ENCODE measurements around the gene ATP1B3.
A peak's percentile ranks its signal among the peaks of the same experiment; 100 is the strongest.

ATP1B3 gene

DNA sequence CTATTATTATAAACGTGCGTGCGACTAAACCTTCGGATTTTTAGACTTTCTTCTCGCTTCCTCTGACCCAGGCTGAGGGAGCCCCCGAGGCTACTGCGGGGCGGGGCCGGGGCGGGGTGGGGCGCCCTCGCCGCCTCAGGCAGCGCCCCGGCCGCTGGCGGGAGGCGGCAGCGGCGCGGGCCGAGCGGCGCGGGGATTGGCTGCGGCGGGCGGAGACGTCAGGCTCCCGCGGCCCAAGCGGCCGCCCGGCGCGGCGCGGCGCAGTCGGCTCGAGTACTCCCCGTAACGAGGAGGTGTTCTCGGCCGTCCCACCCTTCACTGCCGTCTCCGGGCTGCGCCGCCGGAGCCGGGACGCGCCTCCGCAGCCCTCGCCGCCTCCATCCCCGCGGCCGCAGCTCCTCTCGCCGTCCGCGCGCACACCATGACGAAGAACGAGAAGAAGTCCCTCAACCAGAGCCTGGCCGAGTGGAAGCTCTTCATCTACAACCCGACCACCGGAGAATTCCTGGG lies at the start of gene ATP1B3:
ATP1B3 (plus strand) TSS at position 263 of the 510 bp plus-strand sequence; CDS start at position 422, 159 bp downstream.
- peak within 1 kb of the TSS; percentile 88 for H3K4me3 ChIP-seq (ENCODE audit: low read depth, low read length)
- CTCF ChIA-PET: interaction anchor here (0.8 kb wide), 1 partner anchor 30 kb away, joined by 4 read pairs; no protein-coding TSS in a partner anchor
- POLR2A ChIA-PET: interaction anchor here (1.0 to 1.3 kb wide), 2 partner anchors 17 to 27 kb away, joined by 3 to 8 read pairs; no protein-coding TSS in a partner anchor
- H3K36me3 ChIP-seq (ENCODE audit: control insufficient read depth in 2 of 2, insufficient read depth in 1 of 2, low read length in 2 of 2): peaks cover 0 to under 1% of the 10 kb centered on the region in 2 experiments; a peak in 1 of 3 replicates
- no peaks in the 10 kb centered on the region for H3K9me3 ChIP-seq (ENCODE audit: control insufficient read depth, insufficient read depth, low read depth, low read length)
- peak within 1 kb of the TSS; percentile 85 for H3K27ac ChIP-seq (ENCODE audit: extremely low read depth, low read depth, low read length)
- no peaks in the 10 kb centered on the region for H3K4me1 ChIP-seq (ENCODE audit: control insufficient read depth, insufficient read depth, low read length)
- TF ChIP-seq, protein P1, sequence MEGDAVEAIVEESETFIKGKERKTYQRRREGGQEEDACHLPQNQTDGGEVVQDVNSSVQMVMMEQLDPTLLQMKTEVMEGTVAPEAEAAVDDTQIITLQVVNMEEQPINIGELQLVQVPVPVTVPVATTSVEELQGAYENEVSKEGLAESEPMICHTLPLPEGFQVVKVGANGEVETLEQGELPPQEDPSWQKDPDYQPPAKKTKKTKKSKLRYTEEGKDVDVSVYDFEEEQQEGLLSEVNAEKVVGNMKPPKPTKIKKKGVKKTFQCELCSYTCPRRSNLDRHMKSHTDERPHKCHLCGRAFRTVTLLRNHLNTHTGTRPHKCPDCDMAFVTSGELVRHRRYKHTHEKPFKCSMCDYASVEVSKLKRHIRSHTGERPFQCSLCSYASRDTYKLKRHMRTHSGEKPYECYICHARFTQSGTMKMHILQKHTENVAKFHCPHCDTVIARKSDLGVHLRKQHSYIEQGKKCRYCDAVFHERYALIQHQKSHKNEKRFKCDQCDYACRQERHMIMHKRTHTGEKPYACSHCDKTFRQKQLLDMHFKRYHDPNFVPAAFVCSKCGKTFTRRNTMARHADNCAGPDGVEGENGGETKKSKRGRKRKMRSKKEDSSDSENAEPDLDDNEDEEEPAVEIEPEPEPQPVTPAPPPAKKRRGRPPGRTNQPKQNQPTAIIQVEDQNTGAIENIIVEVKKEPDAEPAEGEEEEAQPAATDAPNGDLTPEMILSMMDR (tag by site-specific recombination; IDR thresholded peaks at IDR 0.05): 0 out of 2 replicates have a peak, but pooled peaks have one; percentile 16
- no peak for TF ChIP-seq MYNN (tag by site-specific recombination; IDR thresholded peaks at IDR 0.05; ENCODE audit: borderline replicate concordance)
- no peak for TF ChIP-seq ZNF155 (tag by site-specific recombination; IDR thresholded peaks at IDR 0.05)
- TF ChIP-seq ZNF121 (tag by site-specific recombination; IDR thresholded peaks at IDR 0.05): no peak
- TF ChIP-seq ZNF426 (tag by site-specific recombination; IDR thresholded peaks at IDR 0.05): no peak
- 0 out of 2 replicates have a peak, but pooled peaks have one; percentile 10 for TF ChIP-seq ZNF561 (tag by site-specific recombination; IDR thresholded peaks at IDR 0.05; ENCODE audit: borderline replicate concordance)
- TF ChIP-seq ZNF521 (tag by site-specific recombination; IDR thresholded peaks at IDR 0.05): no peak
- no peak for TF ChIP-seq ZFP3 (tag by site-specific recombination; IDR thresholded peaks at IDR 0.05; ENCODE audit: low read depth)
- peak; percentile 64; the same call in 1 of the 2 replicates for TF ChIP-seq ZSCAN30 (tag by site-specific recombination; IDR thresholded peaks at IDR 0.05)
- no peak for TF ChIP-seq ZNF548 (tag by site-specific recombination; IDR thresholded peaks at IDR 0.05)
- no peak for TF ChIP-seq ZNF211 (tag by site-specific recombination; IDR thresholded peaks at IDR 0.05; ENCODE audit: low read depth)
- TF ChIP-seq ZNF473 (tag by site-specific recombination; IDR thresholded peaks at IDR 0.05): no peak
- TF ChIP-seq KLF16 (tag by site-specific recombination; IDR thresholded peaks at IDR 0.05): 0 out of 2 replicates have a peak, but pooled peaks have one; percentile 22
- no peak for TF ChIP-seq ZNF223 (tag by site-specific recombination; IDR thresholded peaks at IDR 0.05)
- TF ChIP-seq ZNF19 (tag by site-specific recombination; IDR thresholded peaks at IDR 0.05; ENCODE audit: low read depth): no peak
- TF ChIP-seq ZNF174 (tag by site-specific recombination; IDR thresholded peaks at IDR 0.05): no peak
- no peak for TF ChIP-seq ZBTB20 (tag by site-specific recombination; IDR thresholded peaks at IDR 0.05)
- no peak for TF ChIP-seq ZNF792 (tag by site-specific recombination; IDR thresholded peaks at IDR 0.05)
- no peak for TF ChIP-seq ZNF26 (tag by site-specific recombination; IDR thresholded peaks at IDR 0.05)
- 0 out of 2 replicates have a peak, but pooled peaks have one; percentile 40 for TF ChIP-seq KLF9 (tag by site-specific recombination; IDR thresholded peaks at IDR 0.05; ENCODE audit: low read depth)
- TF ChIP-seq KLF17 (tag by site-specific recombination; IDR thresholded peaks at IDR 0.05): no peak
- TF ChIP-seq ZBTB17 (tag by site-specific recombination; IDR thresholded peaks at IDR 0.05): no peak
- no peak for TF ChIP-seq ZNF214 (tag by site-specific recombination; IDR thresholded peaks at IDR 0.05; ENCODE audit: borderline replicate concordance)
- TF ChIP-seq MEIS1 (CRISPR knock-in tag; IDR thresholded peaks at IDR 0.05; ENCODE audit: borderline replicate concordance): no peak
- TF ChIP-seq BCL11A (tag by site-specific recombination; IDR thresholded peaks at IDR 0.05; ENCODE audit: low read depth): no peak
- TF ChIP-seq ZNF239 (tag by site-specific recombination; IDR thresholded peaks at IDR 0.05): no peak
- no peak for TF ChIP-seq RBAK (tag by site-specific recombination; IDR thresholded peaks at IDR 0.05)
- no peak for TF ChIP-seq ZNF600 (tag by site-specific recombination; IDR thresholded peaks at IDR 0.05)
- TF ChIP-seq SALL2 (tag by site-specific recombination; IDR thresholded peaks at IDR 0.05; ENCODE audit: borderline replicate concordance): no peak
- no peak for TF ChIP-seq ZNF654 (tag by site-specific recombination; IDR thresholded peaks at IDR 0.05; ENCODE audit: low read depth)
- TF ChIP-seq ZNF624 (tag by site-specific recombination; IDR thresholded peaks at IDR 0.05): no peak
- TF ChIP-seq ZNF776 (tag by site-specific recombination; IDR thresholded peaks at IDR 0.05; ENCODE audit: borderline replicate concordance): no peak
- TF ChIP-seq, protein P2, sequence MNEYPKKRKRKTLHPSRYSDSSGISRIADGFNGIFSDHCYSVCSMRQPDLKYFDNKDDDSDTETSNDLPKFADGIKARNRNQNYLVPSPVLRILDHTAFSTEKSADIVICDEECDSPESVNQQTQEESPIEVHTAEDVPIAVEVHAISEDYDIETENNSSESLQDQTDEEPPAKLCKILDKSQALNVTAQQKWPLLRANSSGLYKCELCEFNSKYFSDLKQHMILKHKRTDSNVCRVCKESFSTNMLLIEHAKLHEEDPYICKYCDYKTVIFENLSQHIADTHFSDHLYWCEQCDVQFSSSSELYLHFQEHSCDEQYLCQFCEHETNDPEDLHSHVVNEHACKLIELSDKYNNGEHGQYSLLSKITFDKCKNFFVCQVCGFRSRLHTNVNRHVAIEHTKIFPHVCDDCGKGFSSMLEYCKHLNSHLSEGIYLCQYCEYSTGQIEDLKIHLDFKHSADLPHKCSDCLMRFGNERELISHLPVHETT (tag by site-specific recombination; IDR thresholded peaks at IDR 0.05): no peak
- no peak for TF ChIP-seq ZNF488 (tag by site-specific recombination; IDR thresholded peaks at IDR 0.05)
